Gastroesophageal sphincter (tissue), 4 donors: Measurements from ENCODE around the gene FAM236A. TPM values are rescaled to one million over a fixed set of nuclear protein-coding genes. Genes with fewer than 3 reads are reported as not detected.

Experiments
- total RNA-seq, 4 donors: library from RNA; depleted of rRNA; stranded (reverse); fragments of >200 nt; gene quantifications; one replicate each; pipeline ENCODE4 v1.1.0, GENCODE V29; 2016

FAM236A gene
- total RNA-seq, 4 donors from 2014 or later = not detected

Other genes with a start within 250 kb of the FAM236A start
- gene PHKA1, start 223.9 kb upstream of the FAM236A start, total RNA-seq = 10 to 100 TPM in 3 of 4 donors, 1 to 10 TPM in 1; 4.5 to 22.9 (median 15.7) TPM
- gene DMRTC1B, start 161.3 kb upstream of the FAM236A start, total RNA-seq = not detected
- gene FAM236B, start 155.5 kb upstream of the FAM236A start, total RNA-seq = not detected
- not detected for gene FAM236D, start 130.0 kb upstream of the FAM236A start, total RNA-seq
- not detected for gene FAM236C, start 25.6 kb upstream of the FAM236A start, total RNA-seq
- gene DMRTC1, start 5.6 kb downstream of the FAM236A start, total RNA-seq = under 1 TPM in 1 of 4 donors, not detected in 3; 0.81 TPM
- gene PABPC1L2B, start 64.7 kb downstream of the FAM236A start, total RNA-seq = not detected
- gene PABPC1L2A, start 141.3 kb downstream of the FAM236A start, total RNA-seq = not detected